Body of pancreas (tissue), 4 donors: ENCODE data around the gene HCST. TPM values are rescaled to one million over a fixed set of nuclear protein-coding genes. Genes with fewer than 3 reads are reported as not detected.

Source experiments
- ATAC-seq: fragments of 150-250 bp; one replicate; pipeline ENCODE4 v1.9.1; 2016
- DNase-seq, 4 donors: peaks; one replicate each; pipeline ENCODE4 v3.0.0-alpha.2; 2019
- H3K27ac ChIP-seq, 4 donors: fragments of 200-600 bp; sonication (generic); 1 replicate in 3 of 4; 2 replicates in 1 of 4; pipeline versions ENCODE4 v1.5.1 to v1.6.1; 2016 to 2019; ENCODE audit warnings: mild to moderate bottlenecking in 1 of 4, mixed read lengths in 1 of 4, moderate library complexity in 1 of 4
- H3K27me3 ChIP-seq, 2 donors: fragments of 200-600 bp; sonication (generic); one replicate each; pipeline ENCODE4 v1.6.0; 2016; ENCODE audit warnings: mild to moderate bottlenecking in 1 of 2
- H3K36me3 ChIP-seq, 2 donors: fragments of 200-600 bp; sonication (generic); replicated peaks in 1 of 2; 2 replicates each; pipeline ENCODE4 v1.5.1; 2016; ENCODE audit warnings: low read depth in 2 of 2; ENCODE audit not compliant: insufficient read depth in 1 of 2
- H3K4me1 ChIP-seq: fragments of 200-600 bp; sonication (generic); one replicate; pipeline ENCODE4 v1.6.0; 2016
- H3K4me3 ChIP-seq, 2 donors: fragments of 200-600 bp; sonication (generic); 1 replicate in 1 of 2; 2 replicates in 1 of 2; pipeline ENCODE4 v1.5.1; 2016 to 2019
- H3K9me3 ChIP-seq, 3 donors: fragments of 200-600 bp; sonication (generic); 1 replicate in 2 of 3; 2 replicates in 1 of 3; pipeline ENCODE4 v1.5.1; 2016
- POLR2A ChIP-seq, 3 donors: fragments of 450-650 bp; IDR thresholded peaks; one replicate each; pipeline ENCODE4 v1.6.1; 2016; ENCODE audit warnings: antibody characterized with exemption in 3 of 3, mild to moderate bottlenecking in 2 of 3
- WGBS, 2 donors: methylation state at CpG; one replicate each; pipeline ENCODE4 v1.1.5; 2017; 5-methylcytosine and 5-hydroxymethylcytosine counted together
- intact Hi-C: fragments of 100-400 bp; cut with DNase I; formaldehyde crosslinking; loops from one replicate; pipeline ENCODE4 v1.15.1; 2023
- total RNA-seq, 2 donors: library from RNA; depleted of rRNA; stranded (reverse); fragments of >200 nt; gene quantifications; one replicate each; pipeline ENCODE4 v1.1.0, GENCODE V29; 2016
- TF ChIP-seq, protein P1 (sequence below), 7 experiments: fragments of 450-650 bp in 4 of 7; fragments of 200-600 bp in 3 of 7; sonication (generic) in 3 of 7; IDR thresholded peaks; one replicate each; pipeline ENCODE4 v1.5.1; 2016 to 2019; ENCODE audit warnings: antibody characterized with exemption in 7 of 7

Gene HCST
- total RNA-seq, 2 donors from 2014 or later, result 5.2 TPM; not detected in 1

DNA sequence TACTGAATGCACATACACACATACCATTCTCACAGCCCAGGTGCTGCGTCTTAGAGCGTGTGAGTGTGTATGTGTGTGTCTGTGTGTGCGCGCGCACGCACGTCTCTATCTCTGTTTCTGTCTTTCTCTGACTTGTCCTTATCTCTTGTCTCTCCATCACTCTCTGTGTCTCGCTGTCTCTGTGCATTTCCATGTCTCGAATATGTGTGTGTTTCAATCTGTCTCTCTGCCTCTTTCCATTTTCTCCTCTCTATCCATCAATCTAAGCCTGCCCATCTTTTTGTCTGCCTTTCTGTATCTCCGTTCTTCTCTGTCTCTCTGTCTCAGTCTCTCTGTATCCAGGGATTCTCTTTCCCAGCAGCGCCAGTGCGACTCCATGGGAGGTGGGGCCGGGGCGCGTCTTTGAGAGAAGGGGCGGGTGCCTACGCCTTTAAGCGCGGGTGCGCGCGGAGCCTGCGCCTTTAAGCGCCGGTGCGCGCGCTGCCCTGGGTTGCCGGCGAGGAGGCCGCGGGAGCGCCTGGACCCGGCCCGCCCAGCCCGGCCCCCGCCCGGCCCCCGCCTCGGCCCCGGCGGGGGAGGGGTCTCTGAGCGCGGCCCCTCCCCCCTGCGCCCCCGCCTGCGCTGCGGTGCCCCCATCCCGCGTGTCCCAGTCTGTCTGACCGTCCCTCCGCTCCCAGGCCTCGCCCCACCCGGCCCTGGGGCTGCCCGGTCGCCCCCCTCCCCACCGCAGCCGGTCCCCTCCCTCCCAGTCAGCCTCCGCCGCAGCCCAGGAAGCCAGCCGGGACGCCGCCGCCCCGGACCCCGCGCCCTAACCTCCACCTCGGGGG lies 33.8 kb downstream of the HCST start, which contains the start of gene LRFN3:
Gene LRFN3 (plus strand): TSS at position 464 of the 827 bp plus-strand sequence. CDS start 3,052 bp downstream, outside the sequence.
- DNase-seq, result peak; percentile 67 to 83 (median 70)
- Histone ChIP-seq H3K36me3 (no peaks in the 10 kb centered on the region), H3K4me3 (peak within 1 kb of the TSS; percentile 43 to 61), H3K4me1 (peaks cover 36% of the 10 kb centered on the region), H3K27me3 (no peaks in the 10 kb centered on the region), H3K9me3 (no peaks in the 10 kb centered on the region), H3K27ac (peak within 1 kb of the TSS; percentile 29 to 72 (median 68))
- whole genome bisulfite sequencing, 2 donors, result 1% methylated on average over 16 to 56 of the region's 68 CpGs
- TF ChIP-seq, protein P1, sequence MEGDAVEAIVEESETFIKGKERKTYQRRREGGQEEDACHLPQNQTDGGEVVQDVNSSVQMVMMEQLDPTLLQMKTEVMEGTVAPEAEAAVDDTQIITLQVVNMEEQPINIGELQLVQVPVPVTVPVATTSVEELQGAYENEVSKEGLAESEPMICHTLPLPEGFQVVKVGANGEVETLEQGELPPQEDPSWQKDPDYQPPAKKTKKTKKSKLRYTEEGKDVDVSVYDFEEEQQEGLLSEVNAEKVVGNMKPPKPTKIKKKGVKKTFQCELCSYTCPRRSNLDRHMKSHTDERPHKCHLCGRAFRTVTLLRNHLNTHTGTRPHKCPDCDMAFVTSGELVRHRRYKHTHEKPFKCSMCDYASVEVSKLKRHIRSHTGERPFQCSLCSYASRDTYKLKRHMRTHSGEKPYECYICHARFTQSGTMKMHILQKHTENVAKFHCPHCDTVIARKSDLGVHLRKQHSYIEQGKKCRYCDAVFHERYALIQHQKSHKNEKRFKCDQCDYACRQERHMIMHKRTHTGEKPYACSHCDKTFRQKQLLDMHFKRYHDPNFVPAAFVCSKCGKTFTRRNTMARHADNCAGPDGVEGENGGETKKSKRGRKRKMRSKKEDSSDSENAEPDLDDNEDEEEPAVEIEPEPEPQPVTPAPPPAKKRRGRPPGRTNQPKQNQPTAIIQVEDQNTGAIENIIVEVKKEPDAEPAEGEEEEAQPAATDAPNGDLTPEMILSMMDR (IDR thresholded peaks at IDR 0.05), result peak in 3 of 7 experiments; percentile 7 to 27 (median 15)
- no peak for TF ChIP-seq POLR2A (IDR thresholded peaks at IDR 0.05)
- ATAC-seq, result peak; percentile 19
- intact Hi-C loops, result no loop called here

DNA sequence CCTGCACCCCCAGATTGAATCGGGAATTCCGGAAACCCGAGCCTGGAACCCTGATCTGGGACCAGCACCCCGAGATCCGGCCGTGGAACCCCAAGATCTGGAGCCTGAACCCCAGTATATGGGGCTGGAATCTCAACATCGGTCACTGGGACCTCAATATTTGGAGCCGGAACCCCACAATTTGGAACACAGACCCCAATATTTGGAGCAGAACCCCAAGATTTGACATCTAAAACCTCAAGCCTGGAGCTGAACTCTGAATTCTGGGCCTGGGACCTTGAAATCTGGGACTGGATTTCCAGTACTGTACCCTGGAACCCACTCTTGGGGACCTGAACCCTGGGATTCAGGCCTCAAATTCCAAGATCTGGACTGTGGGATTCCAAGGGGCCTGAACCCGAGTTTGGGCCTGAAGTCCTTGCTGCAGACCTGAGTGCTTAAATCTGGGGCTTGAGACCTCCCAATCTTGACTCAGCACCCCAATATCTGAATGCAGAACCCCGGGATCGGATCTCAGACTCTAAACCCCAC lies 34.5 kb downstream of the HCST start:
- H3K9me3 ChIP-seq, result no peaks in the 10 kb centered on the region
- DNase-seq, result no peak
- H3K4me3 ChIP-seq, result peak overlapping the region; percentile 43 to 49
- WGBS, 2 donors, result 5 to 43% methylated on average over 4 to 10 of the region's 11 CpGs
- no peaks in the 10 kb centered on the region for H3K36me3 ChIP-seq
- no peak for ATAC-seq
- no peaks in the 10 kb centered on the region for H3K27me3 ChIP-seq
- H3K27ac ChIP-seq, result peak overlapping the region in 3 of 4 donors; percentile 67 to 72 (median 69)
- H3K4me1 ChIP-seq, result peaks cover 35% of the 10 kb centered on the region
- intact Hi-C loops, result no loop called here
- no peak for TF ChIP-seq POLR2A (IDR thresholded peaks at IDR 0.05)
- TF ChIP-seq, protein P1 (IDR thresholded peaks at IDR 0.05), result no peak

DNA sequence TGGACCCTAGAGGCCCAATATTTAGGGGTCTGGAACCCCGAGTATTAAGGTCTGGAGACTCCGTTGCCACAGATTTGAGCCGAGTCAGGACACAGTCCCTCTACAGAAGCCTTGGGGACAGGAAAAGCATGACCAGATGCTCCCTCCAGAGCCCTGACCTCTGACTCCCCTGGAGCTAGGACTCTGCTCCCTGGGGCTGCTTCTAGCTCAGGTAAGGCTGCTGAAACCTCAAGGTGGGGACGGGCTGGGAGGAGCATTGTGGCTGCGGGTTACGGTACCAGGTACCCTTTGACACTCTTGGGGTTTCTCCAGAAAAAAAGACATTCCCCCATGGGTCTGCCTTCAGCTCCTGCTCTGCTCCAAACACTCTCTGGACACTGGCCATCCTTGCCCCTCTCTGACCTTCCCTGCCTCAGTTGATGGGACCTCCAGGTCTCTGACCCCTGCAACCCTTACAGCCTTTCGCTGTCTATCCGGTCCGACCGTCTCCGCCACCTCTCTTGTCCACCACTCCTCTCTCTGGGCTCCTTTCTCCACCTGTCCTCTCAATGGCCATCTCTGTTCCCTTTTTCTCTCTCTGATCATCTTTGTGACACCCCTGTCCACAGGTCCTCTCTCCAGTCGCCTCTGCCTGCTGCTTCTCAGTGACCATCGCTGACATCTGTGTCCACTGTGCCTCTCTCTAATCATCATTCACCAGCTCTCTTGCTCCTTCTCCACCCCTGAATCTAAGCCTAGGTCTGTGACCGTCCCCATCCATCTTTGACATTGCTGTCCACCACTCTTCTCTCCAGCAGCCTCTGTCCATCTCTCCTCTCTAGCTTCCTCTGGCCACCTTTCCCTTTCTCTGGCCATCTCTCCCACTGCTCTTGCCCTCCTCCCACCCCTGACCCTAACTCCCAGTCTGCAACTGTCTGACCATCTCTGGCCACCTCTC lies 35.3 kb downstream of the HCST start:
- no peak for ATAC-seq
- Histone ChIP-seq H3K4me1 (peaks cover 35% of the 10 kb centered on the region), H3K36me3 (no peaks in the 10 kb centered on the region), H3K27ac (peak overlapping the region in 3 of 4 donors; percentile 36 to 69 (median 67)), H3K4me3 (peak overlapping the region in 1 of 2 donors; percentile 43), H3K9me3 (no peaks in the 10 kb centered on the region), H3K27me3 (no peaks in the 10 kb centered on the region)
- TF ChIP-seq POLR2A (IDR thresholded peaks at IDR 0.05), result no peak
- TF ChIP-seq, protein P1 (IDR thresholded peaks at IDR 0.05), result no peak
- peak in 1 of 4 donors; percentile 16 for DNase-seq
- WGBS, 2 donors, result 24 to 38% methylated on average over 11 to 14 of the region's 14 CpGs
- intact Hi-C loops, result no loop called here

DNA sequence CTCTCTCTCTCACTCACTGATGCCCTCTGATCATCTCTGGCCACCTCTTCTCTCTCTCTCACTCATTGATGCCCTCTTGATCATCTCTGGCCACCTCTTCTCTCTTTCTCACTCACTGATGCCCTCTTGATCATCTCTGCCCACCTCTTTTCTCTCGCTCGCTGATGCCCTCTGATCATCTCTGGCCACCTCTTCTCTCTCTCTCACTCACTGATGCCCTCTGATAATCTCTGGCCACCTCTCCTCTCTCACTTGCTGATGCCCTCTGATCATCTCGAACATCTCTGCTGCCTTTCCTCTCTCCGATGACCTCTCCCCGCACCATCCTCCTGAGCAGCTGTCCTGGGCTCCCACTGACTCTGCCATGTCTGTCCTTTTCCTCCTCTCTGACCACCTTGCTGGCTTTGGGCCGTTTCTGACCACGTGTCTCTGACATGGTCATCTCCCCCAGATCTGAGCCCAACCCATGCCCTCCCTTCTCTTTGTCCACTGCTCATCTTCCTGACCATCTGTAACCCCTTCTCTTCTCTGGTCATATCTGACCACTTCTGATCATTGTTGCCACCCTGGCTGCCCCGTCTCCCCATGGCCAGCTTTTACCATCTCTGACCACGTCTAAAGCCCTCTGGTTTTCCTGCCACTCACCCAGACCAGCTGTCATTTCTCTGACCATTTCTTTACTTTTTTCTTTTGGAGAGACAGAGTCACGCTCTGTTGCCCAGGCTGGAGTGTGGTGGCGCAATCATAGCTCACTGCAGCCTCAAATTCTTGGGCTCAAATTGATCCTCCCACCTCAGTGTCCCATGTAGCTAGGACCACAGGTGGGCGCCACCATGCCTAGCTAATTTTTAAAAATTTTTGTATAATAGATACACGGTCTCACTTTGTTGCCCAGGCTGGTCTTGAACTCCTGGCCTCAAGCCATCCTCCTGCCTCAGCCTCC lies 36.2 kb downstream of the HCST start:
- DNase-seq (no peak), ATAC-seq (no peak)
- 73 to 81% methylated on average over 13 of the region's 13 CpGs for WGBS, 2 donors
- intact Hi-C loops, result no loop called here
- Histone ChIP-seq H3K27ac (no peak overlapping the region), H3K27me3 (no peaks in the 10 kb centered on the region), H3K36me3 (no peaks in the 10 kb centered on the region), H3K4me3 (no peak overlapping the region), H3K4me1 (peaks cover 35% of the 10 kb centered on the region), H3K9me3 (no peaks in the 10 kb centered on the region)
- TF ChIP-seq POLR2A (IDR thresholded peaks at IDR 0.05), result no peak
- TF ChIP-seq, protein P1 (IDR thresholded peaks at IDR 0.05), result no peak
